DND-41 (cell line): ENCODE measurements around the gene MT1H.

ENCODE experiments used
- ATAC-seq: fragments of 200-7000 bp; cut with Tn5 transposase; 3 replicates; pipeline ENCODE4 v1.9.1; 2021; ENCODE audit warnings: low read depth; ENCODE audit not compliant: insufficient read depth
- DNase-seq: peaks from one replicate; pipeline ENCODE4 v3.0.0-alpha.2; 2020
- H2AFZ ChIP-seq: 2 replicates; pipeline ENCODE4 v1.6.0; 2012; ENCODE audit warnings: low read depth, low read length
- H3K27ac ChIP-seq: 2 replicates; pipeline ENCODE4 v1.5.1; 2012; ENCODE audit warnings: low read length, inconsistent platforms
- H3K27me3 ChIP-seq: fragments of 200-600 bp; sonication (generic); 2 replicates; pipeline ENCODE4 v1.6.0; 2012; ENCODE audit warnings: low read length, mild to moderate bottlenecking, inconsistent platforms; ENCODE audit not compliant: insufficient read depth, poor library complexity
- H3K36me3 ChIP-seq: 2 replicates; pipeline ENCODE4 v1.5.1; 2012; ENCODE audit warnings: low read length, inconsistent platforms; ENCODE audit not compliant: insufficient read depth
- H3K4me1 ChIP-seq: 2 replicates; pipeline ENCODE4 v1.5.1; 2012; ENCODE audit warnings: mild to moderate bottlenecking, low read length; ENCODE audit not compliant: insufficient read depth
- H3K4me2 ChIP-seq: 2 replicates; pipeline ENCODE4 v1.6.0; 2012; ENCODE audit warnings: mild to moderate bottlenecking, moderate library complexity, low read length, inconsistent platforms; ENCODE audit not compliant: insufficient read depth
- H3K4me3 ChIP-seq, 2 experiments: fragments of 200-600 bp in 1 of 2; shearing (Covaris generic) in 1 of 2; 2 replicates each; pipeline ENCODE4 v1.5.1; 2012 to 2016; ENCODE audit warnings: inconsistent platforms in 2 of 2, low read length in 2 of 2, mild to moderate bottlenecking in 2 of 2, low read depth in 1 of 2, moderate library complexity in 1 of 2
- H3K79me2 ChIP-seq: 2 replicates; pipeline ENCODE4 v1.6.0; 2012; ENCODE audit warnings: low read length, inconsistent platforms; ENCODE audit not compliant: insufficient read depth
- H3K9ac ChIP-seq: 2 replicates; pipeline ENCODE4 v1.6.0; 2012; ENCODE audit warnings: low read depth, mild to moderate bottlenecking, inconsistent platforms, low read length, moderate library complexity
- H3K9me3 ChIP-seq: 2 replicates; pipeline ENCODE4 v1.5.1; 2012; ENCODE audit warnings: low read length, moderate library complexity, mild to moderate bottlenecking, inconsistent platforms; ENCODE audit not compliant: insufficient read depth, severe bottlenecking
- H4K20me1 ChIP-seq: 2 replicates; pipeline ENCODE4 v1.6.0; 2012; ENCODE audit warnings: low read length; ENCODE audit not compliant: insufficient read depth
- EZH2 ChIP-seq: IDR thresholded peaks from 3 replicates; pipeline ENCODE4 v1.6.1; 2012; ENCODE audit warnings: borderline replicate concordance, low read depth, mild to moderate bottlenecking, moderate library complexity, low read length, inconsistent platforms; ENCODE audit not compliant: severe bottlenecking
- TF ChIP-seq, protein P1 (sequence below): IDR thresholded peaks from 2 replicates; pipeline ENCODE4 v1.5.1; 2012; ENCODE audit warnings: borderline replicate concordance, low read length, moderate library complexity, mild to moderate bottlenecking; ENCODE audit not compliant: poor library complexity, severe bottlenecking; ENCODE audit errors: extremely low read depth

MT1H gene

DNA sequence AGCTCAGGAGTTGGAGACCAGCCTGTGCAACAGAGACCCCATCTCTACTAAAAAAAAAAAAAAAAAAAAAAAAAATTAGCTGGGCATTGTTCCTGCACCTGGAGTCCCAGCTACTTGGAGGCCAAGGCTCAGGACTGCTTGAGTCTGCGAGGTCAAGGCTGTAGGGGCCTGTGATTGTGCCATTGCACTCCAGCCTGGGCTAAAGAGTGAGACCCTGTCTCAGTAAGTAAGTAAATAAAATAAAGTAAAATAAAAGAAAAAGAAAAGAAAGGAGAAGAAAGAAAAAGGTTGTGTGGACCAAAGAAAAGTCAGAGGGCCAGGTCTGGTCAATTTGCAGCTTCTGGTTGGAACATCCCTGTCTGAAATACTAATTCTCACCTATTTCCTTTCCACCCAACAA, 31.0 kb downstream of the MT1H start:
- Histone ChIP-seq H2AFZ (no peak overlapping the region), H3K27me3 (no peaks in the 10 kb centered on the region), H3K4me2 (no peak overlapping the region), H3K4me1 (peaks cover 11% of the 10 kb centered on the region), H3K36me3 (no peaks in the 10 kb centered on the region), H4K20me1 (no peaks in the 10 kb centered on the region), H3K79me2 (no peaks in the 10 kb centered on the region), H3K4me3 (no peak overlapping the region), H3K9ac (no peak overlapping the region), H3K27ac (no peak overlapping the region), H3K9me3 (peaks cover 4% of the 10 kb centered on the region)
- TF ChIP-seq, protein P1, sequence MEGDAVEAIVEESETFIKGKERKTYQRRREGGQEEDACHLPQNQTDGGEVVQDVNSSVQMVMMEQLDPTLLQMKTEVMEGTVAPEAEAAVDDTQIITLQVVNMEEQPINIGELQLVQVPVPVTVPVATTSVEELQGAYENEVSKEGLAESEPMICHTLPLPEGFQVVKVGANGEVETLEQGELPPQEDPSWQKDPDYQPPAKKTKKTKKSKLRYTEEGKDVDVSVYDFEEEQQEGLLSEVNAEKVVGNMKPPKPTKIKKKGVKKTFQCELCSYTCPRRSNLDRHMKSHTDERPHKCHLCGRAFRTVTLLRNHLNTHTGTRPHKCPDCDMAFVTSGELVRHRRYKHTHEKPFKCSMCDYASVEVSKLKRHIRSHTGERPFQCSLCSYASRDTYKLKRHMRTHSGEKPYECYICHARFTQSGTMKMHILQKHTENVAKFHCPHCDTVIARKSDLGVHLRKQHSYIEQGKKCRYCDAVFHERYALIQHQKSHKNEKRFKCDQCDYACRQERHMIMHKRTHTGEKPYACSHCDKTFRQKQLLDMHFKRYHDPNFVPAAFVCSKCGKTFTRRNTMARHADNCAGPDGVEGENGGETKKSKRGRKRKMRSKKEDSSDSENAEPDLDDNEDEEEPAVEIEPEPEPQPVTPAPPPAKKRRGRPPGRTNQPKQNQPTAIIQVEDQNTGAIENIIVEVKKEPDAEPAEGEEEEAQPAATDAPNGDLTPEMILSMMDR, result no peak
- TF ChIP-seq EZH2, result no peak
- ATAC-seq (no peak), DNase-seq (no peak)

DNA sequence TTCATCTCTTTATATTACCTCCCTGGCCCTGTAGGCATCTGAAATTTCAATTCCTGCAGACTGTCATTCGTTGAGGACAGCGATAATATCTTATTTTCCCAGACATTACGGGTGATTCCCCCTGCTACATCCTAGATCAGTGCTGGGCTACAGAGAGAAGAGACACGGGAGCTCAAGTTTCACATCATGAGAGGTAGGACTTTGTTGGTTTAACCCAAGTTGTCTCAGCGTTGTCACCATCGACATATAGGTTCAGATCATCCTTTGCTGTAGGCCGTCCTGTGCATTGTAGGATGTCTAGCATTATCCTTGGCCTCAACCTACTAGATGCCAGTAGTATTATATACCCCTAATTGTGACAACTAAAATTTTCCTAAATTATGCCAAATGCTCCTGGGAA, 31.9 kb downstream of the MT1H start:
- H4K20me1 ChIP-seq, result no peaks in the 10 kb centered on the region
- no peaks in the 10 kb centered on the region for H3K36me3 ChIP-seq
- H3K79me2 ChIP-seq, result no peaks in the 10 kb centered on the region
- no peak overlapping the region for H3K4me3 ChIP-seq
- peaks cover 11% of the 10 kb centered on the region for H3K4me1 ChIP-seq
- peaks cover 4% of the 10 kb centered on the region for H3K9me3 ChIP-seq
- H2AFZ ChIP-seq, result peak overlapping the region; percentile 52
- ATAC-seq (no peak), DNase-seq (no peak)
- no peak overlapping the region; the same call in 1 of the 2 replicates for H3K4me2 ChIP-seq
- no peaks in the 10 kb centered on the region for H3K27me3 ChIP-seq
- no peak overlapping the region for H3K9ac ChIP-seq
- TF ChIP-seq EZH2, result no peak
- TF ChIP-seq, protein P1, result no peak
- peak overlapping the region; percentile 23 for H3K27ac ChIP-seq

DNA sequence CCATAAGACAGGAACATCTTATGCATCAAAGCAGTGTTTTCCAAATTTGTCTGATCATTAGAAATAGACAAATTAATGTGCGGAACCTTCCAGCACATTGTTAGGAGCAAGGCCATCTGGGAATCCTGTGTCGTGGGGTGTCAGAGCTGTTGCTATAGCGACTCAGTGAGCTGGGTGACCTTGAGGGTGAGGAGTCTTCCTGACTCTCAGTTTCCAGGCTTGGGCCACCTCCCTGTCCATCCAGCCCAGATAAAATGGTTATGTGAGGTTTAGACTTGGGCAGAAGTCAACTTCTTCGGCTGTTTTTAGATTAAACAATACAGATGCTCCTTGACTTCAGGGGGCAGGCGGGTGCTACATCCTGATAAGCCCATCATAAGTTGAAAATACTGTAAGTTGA, 33.2 kb downstream of the MT1H start:
- Histone ChIP-seq H3K36me3 (no peaks in the 10 kb centered on the region), H4K20me1 (no peaks in the 10 kb centered on the region), H2AFZ (peak overlapping the region; percentile 53), H3K4me3 (no peak overlapping the region), H3K27ac (no peak overlapping the region), H3K4me2 (no peak overlapping the region), H3K27me3 (no peaks in the 10 kb centered on the region), H3K9me3 (no peaks in the 10 kb centered on the region), H3K4me1 (peaks cover 16% of the 10 kb centered on the region), H3K79me2 (no peaks in the 10 kb centered on the region), H3K9ac (0 out of 2 replicates have a peak overlapping the region, but pooled peaks have one; percentile 22)
- DNase-seq (no peak), ATAC-seq (no peak)
- TF ChIP-seq, protein P1, result no peak
- TF ChIP-seq EZH2, result no peak
